ENCODE results near the gene CFAP69. TPM values are rescaled to one million over a fixed set of nuclear protein-coding genes. Genes with fewer than 3 reads are reported as not detected.

CFAP69 gene
- total RNA-seq, 3 donors from 2014 or later = 13.0 to 45.2 (median 21.8) TPM

DNA sequence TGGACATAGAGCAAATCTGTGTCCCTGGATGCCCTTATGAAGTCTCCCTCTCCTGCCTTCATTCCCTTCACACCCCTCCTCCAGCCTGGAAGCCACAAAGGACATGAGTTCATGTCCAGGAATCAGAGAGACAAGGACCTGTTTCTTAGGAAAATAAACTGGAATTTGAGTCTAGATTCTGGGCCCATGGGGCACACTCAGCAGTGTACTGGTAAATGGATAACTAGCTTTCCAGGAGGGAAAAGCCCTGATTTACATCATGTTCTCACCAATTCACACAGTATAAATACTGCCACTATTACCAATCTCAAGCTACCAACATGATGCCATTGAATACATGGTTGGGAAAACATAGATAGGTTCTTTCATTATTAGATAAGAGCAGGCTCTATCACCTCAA is 66.2 kb downstream of the CFAP69 start:
- Histone ChIP-seq H3K36me3 (no peaks in the 10 kb centered on the region), H3K4me1 (no peaks in the 10 kb centered on the region), H3K27me3 (no peaks in the 10 kb centered on the region), H3K9me3 (no peaks in the 10 kb centered on the region), H3K27ac (no peak overlapping the region), H3K4me3 (no peak overlapping the region)
- TF ChIP-seq POLR2A (IDR thresholded peaks at IDR 0.05) (no peak), POLR2AphosphoS5 (IDR thresholded peaks at IDR 0.05) (no peak)
- TF ChIP-seq, protein P1, sequence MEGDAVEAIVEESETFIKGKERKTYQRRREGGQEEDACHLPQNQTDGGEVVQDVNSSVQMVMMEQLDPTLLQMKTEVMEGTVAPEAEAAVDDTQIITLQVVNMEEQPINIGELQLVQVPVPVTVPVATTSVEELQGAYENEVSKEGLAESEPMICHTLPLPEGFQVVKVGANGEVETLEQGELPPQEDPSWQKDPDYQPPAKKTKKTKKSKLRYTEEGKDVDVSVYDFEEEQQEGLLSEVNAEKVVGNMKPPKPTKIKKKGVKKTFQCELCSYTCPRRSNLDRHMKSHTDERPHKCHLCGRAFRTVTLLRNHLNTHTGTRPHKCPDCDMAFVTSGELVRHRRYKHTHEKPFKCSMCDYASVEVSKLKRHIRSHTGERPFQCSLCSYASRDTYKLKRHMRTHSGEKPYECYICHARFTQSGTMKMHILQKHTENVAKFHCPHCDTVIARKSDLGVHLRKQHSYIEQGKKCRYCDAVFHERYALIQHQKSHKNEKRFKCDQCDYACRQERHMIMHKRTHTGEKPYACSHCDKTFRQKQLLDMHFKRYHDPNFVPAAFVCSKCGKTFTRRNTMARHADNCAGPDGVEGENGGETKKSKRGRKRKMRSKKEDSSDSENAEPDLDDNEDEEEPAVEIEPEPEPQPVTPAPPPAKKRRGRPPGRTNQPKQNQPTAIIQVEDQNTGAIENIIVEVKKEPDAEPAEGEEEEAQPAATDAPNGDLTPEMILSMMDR (IDR thresholded peaks at IDR 0.05) = no peak
- intact Hi-C loops (cut with DNase I; ENCODE audit: low total_unique reads) = no loop called here
- no peak for DNase-seq (ENCODE audit: low spot score in 2 of 2)

DNA sequence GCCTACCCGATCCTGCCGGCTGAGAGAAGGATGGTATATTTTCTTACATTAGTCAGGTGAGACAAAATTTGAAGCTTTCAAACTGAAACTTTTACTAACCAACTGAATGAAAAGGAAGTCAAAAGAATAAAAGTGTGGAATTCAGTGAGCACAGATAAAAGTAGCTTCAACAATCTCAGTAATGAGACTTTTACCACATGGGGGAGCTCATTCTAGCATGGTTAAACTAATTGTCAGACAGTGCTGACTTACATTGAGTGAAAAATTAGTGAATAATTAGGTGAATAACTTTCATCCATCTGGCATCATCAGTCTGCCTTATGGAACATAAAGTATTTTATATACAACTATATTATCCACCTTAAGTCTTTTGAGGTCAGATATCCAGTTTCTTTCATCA is 67.8 kb downstream of the CFAP69 start:
- TF ChIP-seq, protein P1 (IDR thresholded peaks at IDR 0.05) = no peak
- intact Hi-C loops (cut with DNase I; ENCODE audit: low total_unique reads) = no loop called here
- Histone ChIP-seq H3K9me3 (no peaks in the 10 kb centered on the region), H3K36me3 (no peaks in the 10 kb centered on the region), H3K4me3 (no peak overlapping the region), H3K27ac (no peak overlapping the region), H3K4me1 (no peaks in the 10 kb centered on the region), H3K27me3 (no peaks in the 10 kb centered on the region)
- DNase-seq (ENCODE audit: low spot score in 2 of 2) = no peak

DNA sequence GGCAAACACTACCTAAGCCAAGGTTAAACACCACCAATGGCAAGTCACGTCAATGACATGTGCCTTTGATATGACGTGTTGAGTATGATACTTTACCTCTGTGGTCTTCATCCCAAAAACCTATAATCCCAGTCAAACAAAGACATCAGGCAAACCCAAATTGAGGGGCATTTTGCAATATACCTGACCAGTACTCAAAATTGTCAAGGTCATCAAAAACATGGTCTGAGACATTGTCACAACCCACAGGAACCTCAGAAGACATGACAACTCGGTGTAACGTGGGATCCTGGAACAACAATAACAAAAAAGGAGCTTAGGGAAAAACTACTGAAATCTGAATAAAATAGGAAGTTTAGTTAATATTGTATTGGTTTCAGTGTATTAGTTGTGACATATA is 68.9 kb downstream of the CFAP69 start:
- Histone ChIP-seq H3K36me3 (no peaks in the 10 kb centered on the region), H3K4me3 (no peak overlapping the region), H3K9me3 (no peaks in the 10 kb centered on the region), H3K27ac (no peak overlapping the region), H3K4me1 (no peaks in the 10 kb centered on the region), H3K27me3 (no peaks in the 10 kb centered on the region)
- intact Hi-C loops (cut with DNase I; ENCODE audit: low total_unique reads) = no loop called here
- DNase-seq (ENCODE audit: low spot score in 2 of 2) = no peak
- no peak for TF ChIP-seq POLR2A (IDR thresholded peaks at IDR 0.05)
- TF ChIP-seq POLR2AphosphoS5 (IDR thresholded peaks at IDR 0.05) = no peak
- TF ChIP-seq, protein P1 (IDR thresholded peaks at IDR 0.05) = no peak

DNA sequence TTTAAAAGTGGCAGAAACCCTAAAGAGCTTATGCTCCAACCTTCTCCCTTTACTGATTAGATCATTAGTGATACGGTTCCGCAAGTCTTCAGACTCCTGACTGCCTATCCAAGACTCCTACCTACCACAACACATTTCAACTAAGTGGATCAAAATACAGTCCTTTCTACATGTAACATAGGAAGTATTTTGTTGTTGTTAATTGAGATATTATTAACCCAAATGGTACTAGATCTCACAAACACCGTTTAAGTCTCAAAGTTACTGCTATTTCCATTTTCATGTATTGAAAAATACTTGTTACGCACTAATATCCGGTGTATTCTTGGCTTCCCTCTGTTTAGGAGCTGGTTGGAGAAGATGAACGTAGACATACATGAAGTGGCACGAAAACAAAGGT is 75.0 kb downstream of the CFAP69 start:
- H3K27me3 ChIP-seq = peaks cover 0 to 32% of the 10 kb centered on the region in 2 donors
- TF ChIP-seq POLR2AphosphoS5 (IDR thresholded peaks at IDR 0.05) = no peak
- TF ChIP-seq, protein P1 (IDR thresholded peaks at IDR 0.05) = no peak
- no peak for TF ChIP-seq POLR2A (IDR thresholded peaks at IDR 0.05)
- no peaks in the 10 kb centered on the region for H3K9me3 ChIP-seq
- DNase-seq (ENCODE audit: low spot score in 2 of 2) = no peak
- intact Hi-C loops (cut with DNase I; ENCODE audit: low total_unique reads) = no loop called here
- H3K36me3 ChIP-seq = no peaks in the 10 kb centered on the region
- H3K4me1 ChIP-seq = no peaks in the 10 kb centered on the region
- no peak overlapping the region for H3K4me3 ChIP-seq
- H3K27ac ChIP-seq = no peak overlapping the region

DNA sequence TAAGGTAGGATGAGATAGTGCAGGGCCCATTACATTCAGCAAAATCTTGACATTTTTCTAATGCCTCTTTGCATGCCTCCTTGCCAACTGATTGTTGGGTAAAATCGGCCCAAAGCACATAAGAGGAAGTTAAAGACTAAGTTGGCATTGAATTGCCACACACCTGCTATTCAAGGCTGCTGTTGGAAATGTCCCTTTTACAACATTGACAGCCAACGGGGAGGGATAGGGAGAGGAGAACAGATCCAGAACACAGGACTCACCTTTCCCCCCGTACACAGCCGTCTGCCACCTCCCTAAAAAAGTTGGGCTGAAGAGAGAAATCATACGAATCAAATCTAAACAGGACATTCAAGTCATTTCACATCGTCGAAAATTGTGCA is 75.4 kb downstream of the CFAP69 start:
- Histone ChIP-seq H3K27ac (no peak overlapping the region), H3K36me3 (no peaks in the 10 kb centered on the region), H3K4me1 (no peaks in the 10 kb centered on the region), H3K4me3 (peak overlapping the region in 1 of 3 donors; percentile 61), H3K27me3 (peaks cover 0 to 32% of the 10 kb centered on the region in 2 donors), H3K9me3 (no peaks in the 10 kb centered on the region)
- DNase-seq (ENCODE audit: low spot score in 2 of 2) = no peak
- intact Hi-C loops (cut with DNase I; ENCODE audit: low total_unique reads) = no loop called here
- TF ChIP-seq POLR2AphosphoS5 (IDR thresholded peaks at IDR 0.05) (no peak), POLR2A (IDR thresholded peaks at IDR 0.05) (no peak)
- TF ChIP-seq, protein P1 (IDR thresholded peaks at IDR 0.05) = no peak
